Measurements from ENCODE around the gene CCDC149. TPM values are rescaled to one million over a fixed set of nuclear protein-coding genes. Genes with fewer than 3 reads are reported as not detected.

CCDC149 gene
- total and polyA plus RNA-seq, 7 donors: 2.1 to 10.8 (median 7.8) TPM

- Histone ChIP-seq H3K4me3 (no peak overlapping the region), H3K9me3 (no peaks in the 10 kb centered on the region), H3K4me1 (peaks cover 12% of the 10 kb centered on the region), H3K36me3 (ENCODE audit: insufficient read depth in 1 of 2, low read depth in 1 of 2) (peaks cover 0 to 14% of the 10 kb centered on the region in 2 donors), H3K27ac (no peak overlapping the region), H3K27me3 (ENCODE audit: insufficient read depth in 3 of 3, low read length in 2 of 3) (no peaks in the 10 kb centered on the region)
- 79 to 82% (median 82%) methylated on average over 6 of the region's 6 CpGs for WGBS, 3 donors
- no peak for TF ChIP-seq CTCF (IDR thresholded peaks at IDR 0.05)
- ATAC-seq (no peak), DNase-seq (no peak)
- intact Hi-C loops (cut with DNase I): no loop called here
These were observed 107.3 kb downstream of the CCDC149 start for GRCh38 chr4:24805566-24805965.

- H3K9me3 ChIP-seq: no peaks in the 10 kb centered on the region
- 81 to 87% (median 84%) methylated on average over 5 of the region's 5 CpGs for WGBS, 3 donors
- H3K27ac ChIP-seq: no peak overlapping the region
- peaks cover 0 to 14% of the 10 kb centered on the region in 2 donors for H3K36me3 ChIP-seq (ENCODE audit: insufficient read depth in 1 of 2, low read depth in 1 of 2)
- peaks cover 12% of the 10 kb centered on the region for H3K4me1 ChIP-seq
- TF ChIP-seq CTCF (IDR thresholded peaks at IDR 0.05): no peak
- ATAC-seq (no peak), DNase-seq (no peak)
- intact Hi-C loops (cut with DNase I): no loop called here
- peaks cover 0 to 3% (median 3%) of the 10 kb centered on the region in 3 donors for H3K27me3 ChIP-seq (ENCODE audit: insufficient read depth in 3 of 3, low read length in 2 of 3)
- no peak overlapping the region for H3K4me3 ChIP-seq
These were observed 107.8 kb downstream of the CCDC149 start for GRCh38 chr4:24805067-24805466.

GRCh38 chr4:24802648-24803047 is 110.2 kb downstream of the CCDC149 start:
- intact Hi-C loops (cut with DNase I): no loop called here
- H3K27me3 ChIP-seq (ENCODE audit: insufficient read depth in 3 of 3, low read length in 2 of 3): peaks cover 0 to 5% (median 3%) of the 10 kb centered on the region in 3 donors
- H3K4me3 ChIP-seq: no peak overlapping the region
- no peak for ATAC-seq
- H3K9me3 ChIP-seq: no peaks in the 10 kb centered on the region
- no peak for TF ChIP-seq CTCF (IDR thresholded peaks at IDR 0.05)
- WGBS, 3 donors: 68 to 79% (median 68%) methylated on average over 6 of the region's 6 CpGs
- peaks cover 12% of the 10 kb centered on the region for H3K4me1 ChIP-seq
- no peaks in the 10 kb centered on the region for H3K36me3 ChIP-seq (ENCODE audit: insufficient read depth in 1 of 2, low read depth in 1 of 2)
- no peak overlapping the region for H3K27ac ChIP-seq
- DNase-seq: no peak

GRCh38 chr4:24801136-24801855 is 111.5 kb downstream of the CCDC149 start:
- H3K9me3 ChIP-seq: no peaks in the 10 kb centered on the region
- DNase-seq (no peak), ATAC-seq (peak in 3 of 4 donors; percentile 52 to 75 (median 62))
- no peak for TF ChIP-seq CTCF (IDR thresholded peaks at IDR 0.05)
- no peaks in the 10 kb centered on the region for H3K36me3 ChIP-seq (ENCODE audit: insufficient read depth in 1 of 2, low read depth in 1 of 2)
- WGBS, 3 donors: 29 to 47% (median 32%) methylated on average over 10 of the region's 10 CpGs
- peak overlapping the region; percentile 48 for H3K4me3 ChIP-seq
- no peak overlapping the region for H3K27ac ChIP-seq
- intact Hi-C loops (cut with DNase I): no loop called here
- peaks cover 12% of the 10 kb centered on the region for H3K4me1 ChIP-seq
- peaks cover 0 to 5% (median 3%) of the 10 kb centered on the region in 3 donors for H3K27me3 ChIP-seq (ENCODE audit: insufficient read depth in 3 of 3, low read length in 2 of 3)

Measured in psoas muscle (tissue), 8 donors.